HG03039 (cell line): ENCODE measurements around the gene DDI2.

ENCODE experiments used
- ATAC-seq: cut with Tn5 transposase; IDR thresholded peaks from one replicate; pipeline ENCODE4 v1.9.1; 2021; ENCODE audit warnings: mild to moderate bottlenecking, moderate library complexity; ENCODE audit not compliant: unreplicated experiment

The DDI2 gene

DNA sequence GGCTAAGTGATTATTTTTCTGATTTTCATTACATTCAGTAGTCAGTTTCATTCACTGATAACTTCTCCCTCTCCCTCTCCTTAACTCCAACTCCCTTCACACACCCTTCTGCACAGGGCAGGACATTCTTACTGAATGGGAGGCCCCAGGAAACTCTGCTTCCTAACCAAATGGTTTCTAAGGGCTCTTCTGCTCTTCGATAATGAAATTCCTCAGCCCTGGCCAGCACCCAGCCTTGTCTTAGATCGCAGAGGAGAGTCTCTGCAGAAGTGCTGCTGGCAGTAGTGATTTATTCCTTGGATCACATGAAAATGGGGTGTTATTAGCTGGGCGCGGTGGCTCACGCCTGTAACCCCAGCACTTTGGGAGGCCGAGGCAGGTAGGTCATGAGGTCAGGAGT is 83.2 kb downstream of the DDI2 start:
- ATAC-seq = no peak

- ATAC-seq = no peak
These were observed 84.5 kb downstream of the DDI2 start for GRCh38 chr1:15701784-15702183.

DNA sequence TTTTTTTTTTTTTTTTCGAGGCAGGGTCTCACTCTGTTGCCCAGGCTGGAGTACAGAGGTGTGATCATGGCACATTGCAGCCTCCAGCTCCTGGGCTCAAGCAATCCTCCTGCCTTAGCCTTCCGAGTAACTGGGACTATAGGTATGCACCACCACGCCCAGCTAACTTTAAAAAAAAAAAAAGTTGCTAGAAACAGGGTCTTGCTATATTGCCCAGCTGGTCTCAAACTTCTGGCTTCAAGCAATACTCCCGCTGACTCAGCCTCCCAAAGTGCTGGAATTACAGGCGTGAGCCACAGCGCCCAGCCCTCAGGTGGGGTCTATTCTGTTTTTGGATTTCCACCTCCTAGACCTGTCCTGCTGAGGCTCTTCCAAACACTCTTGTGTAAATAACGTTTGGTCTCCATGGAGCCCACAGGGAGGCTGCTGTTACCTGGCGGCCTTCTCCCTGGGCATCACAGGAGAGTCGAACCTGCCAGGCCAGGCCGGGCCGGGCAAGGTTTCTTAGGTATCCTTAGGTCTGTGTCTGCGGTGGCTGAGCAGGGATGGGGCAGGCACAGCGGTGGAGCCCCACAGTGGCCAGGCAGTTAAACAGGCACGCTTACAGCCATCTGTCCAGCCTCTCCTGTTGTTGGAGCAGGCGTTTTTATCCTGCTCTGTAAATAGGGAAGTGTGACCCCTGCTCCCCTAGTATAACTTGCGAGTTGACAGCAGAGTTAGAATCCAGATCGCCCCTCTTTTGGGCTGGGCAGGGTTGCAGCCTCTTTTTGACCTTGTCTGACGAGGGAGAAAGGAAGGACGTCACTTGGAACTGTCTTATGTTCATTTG is 85.7 kb downstream of the DDI2 start:
- no peak for ATAC-seq

GRCh38 chr1:15703562-15703961 is 86.3 kb downstream of the DDI2 start:
- ATAC-seq = no peak

GRCh38 chr1:15704526-15705183 is 87.4 kb downstream of the DDI2 start:
- ATAC-seq = no peak

GRCh38 chr1:15705184-15705566 is 87.9 kb downstream of the DDI2 start:
- no peak for ATAC-seq

GRCh38 chr1:15706751-15707150 is 89.5 kb downstream of the DDI2 start:
- ATAC-seq = no peak

- no peak for ATAC-seq
These were observed 90.1 kb downstream of the DDI2 start for GRCh38 chr1:15707239-15707925.

- no peak for ATAC-seq
These were observed 91.4 kb downstream of the DDI2 start for GRCh38 chr1:15708486-15709137.

GRCh38 chr1:15709226-15709625 is 92.0 kb downstream of the DDI2 start:
- no peak for ATAC-seq

DNA sequence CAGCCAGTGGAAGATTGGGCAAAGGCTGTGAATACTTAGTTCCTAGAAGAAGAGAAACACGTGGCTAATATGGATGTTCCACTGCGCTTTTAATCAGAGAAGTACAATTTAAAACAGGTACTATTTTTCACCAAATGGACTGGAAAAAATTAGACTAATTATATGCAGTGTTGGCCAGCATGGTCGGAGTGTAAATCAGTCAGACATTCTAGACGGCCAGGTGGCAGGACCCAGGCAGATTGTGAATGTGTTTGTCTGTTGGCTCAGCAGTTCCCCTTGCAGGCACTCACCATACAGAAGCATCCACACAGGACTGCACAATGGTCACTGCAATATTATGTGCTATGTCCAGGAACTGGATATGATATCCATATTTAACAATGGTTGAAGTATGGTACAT is 94.9 kb downstream of the DDI2 start:
- ATAC-seq = no peak

- no peak for ATAC-seq
These were observed 97.3 kb downstream of the DDI2 start for GRCh38 chr1:15714406-15715136.

DNA sequence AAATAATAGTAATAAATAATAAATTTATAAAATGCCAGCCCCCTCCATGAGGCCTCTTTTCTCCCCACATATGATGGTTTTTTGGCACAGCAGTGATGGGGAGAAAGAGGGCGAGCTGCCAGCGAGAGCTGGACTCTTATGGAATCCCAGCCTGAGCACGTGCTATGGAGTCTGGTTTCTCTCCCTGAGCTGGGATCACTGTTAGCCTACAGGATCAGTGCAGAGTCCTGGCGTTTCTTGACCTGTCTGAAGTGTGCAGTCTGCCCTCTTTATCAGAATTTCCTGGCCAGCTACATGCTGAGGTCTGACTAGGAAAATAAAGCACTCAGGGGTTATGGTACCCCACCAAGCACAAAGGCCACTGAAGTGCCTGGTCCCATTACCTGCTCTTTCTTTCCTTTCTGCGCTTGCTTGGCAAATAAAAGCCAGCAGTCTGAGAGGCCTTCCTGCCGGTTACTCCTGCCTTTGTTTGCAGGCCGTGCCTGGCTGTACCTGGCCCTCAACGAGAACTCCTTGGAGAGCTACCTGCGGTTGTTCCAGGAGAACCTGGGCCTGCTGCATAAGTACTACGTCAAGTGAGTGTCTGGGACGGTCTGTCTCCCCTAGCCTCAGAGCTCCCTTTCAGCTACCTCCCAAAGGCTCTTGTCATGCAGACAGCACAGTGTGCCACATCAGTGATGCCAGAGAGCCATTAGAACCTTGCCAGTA is 100.3 kb downstream of the DDI2 start:
- no peak for ATAC-seq

- no peak for ATAC-seq
These were observed 100.9 kb downstream of the DDI2 start for GRCh38 chr1:15718199-15718601.
